PC-9 (cell line): ENCODE results near the gene OSBPL3.

Experiments
- CTCF ChIP-seq: fragments of 200-600 bp; sonication (generic); conservative IDR thresholded peaks from 2 replicates; pipeline ENCODE4 v1.6.1; 2017; ENCODE audit warnings: mixed run types, antibody characterized with exemption, mild to moderate bottlenecking, moderate library complexity
- EZH2 ChIP-seq: fragments of 200-600 bp; sonication (generic); IDR thresholded peaks from 2 replicates; pipeline ENCODE4 v1.8.0; 2017; ENCODE audit warnings: antibody characterized with exemption, low read depth

- TF ChIP-seq CTCF (no peak), EZH2 (no peak)
Observed at GRCh38 chr7:24756545-24757352, 223.2 kb downstream of the OSBPL3 start.
